NOMO-1 treated with DMSO at 0.1 percent for 48 hours (cell line): ENCODE data around the gene OIP5.
A peak's percentile ranks its signal among the peaks of the same experiment; 100 is the strongest.
"Not testable (repeated sequence)": the region's sequence is repeated elsewhere in the genome, so short reads cannot be mapped to it uniquely, and the experiment has no call there.

Experiments used
- DNase-seq: peaks from one replicate; lab custom pipeline; 2025; ENCODE audit not compliant: unreplicated experiment; lab: John Stamatoyannopoulos, UW

OIP5 gene

GRCh38 chr15:41304149-41304770, 28.1 kb downstream of the OIP5 start:
- peak; percentile 45 for DNase-seq

- DNase-seq = no peak
Measured at GRCh38 chr15:41301587-41301986, 30.8 kb downstream of the OIP5 start.

- not testable (repeated sequence) for DNase-seq
Measured at GRCh38 chr15:41301139-41301538, 31.3 kb downstream of the OIP5 start.

- DNase-seq = no peak
Measured at GRCh38 chr15:41292521-41292920, 39.9 kb downstream of the OIP5 start.

DNA sequence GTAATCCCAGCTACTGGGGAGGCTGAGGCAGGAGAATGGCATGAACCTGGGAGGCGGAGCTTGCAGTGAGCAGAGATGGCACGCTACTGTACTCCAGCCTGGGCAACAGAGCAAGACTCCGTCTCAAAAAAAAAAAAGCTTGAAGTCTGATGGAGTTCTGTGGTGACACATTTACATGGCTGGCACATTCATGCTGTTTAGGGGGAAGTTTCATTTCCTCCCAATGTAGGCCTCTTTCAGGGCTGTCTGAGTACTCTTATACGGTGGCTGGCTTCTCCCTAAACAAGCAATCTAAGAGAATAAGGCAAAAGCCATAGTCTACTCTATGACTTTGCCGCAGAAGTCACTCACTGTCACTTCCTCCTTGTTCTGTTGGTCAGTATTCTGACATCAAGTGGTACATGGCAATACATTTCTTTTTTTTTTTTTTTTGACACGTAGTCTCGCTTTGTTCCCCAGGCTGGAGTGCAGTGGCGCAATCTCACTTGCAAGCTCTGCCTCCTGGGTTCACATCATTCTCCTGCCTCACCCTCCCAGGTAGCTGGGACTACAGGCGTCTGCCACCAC, 41.2 kb downstream of the OIP5 start:
- peak; percentile 96 for DNase-seq

- no peak for DNase-seq
Measured at GRCh38 chr15:41289953-41290352, 42.4 kb downstream of the OIP5 start.

DNA sequence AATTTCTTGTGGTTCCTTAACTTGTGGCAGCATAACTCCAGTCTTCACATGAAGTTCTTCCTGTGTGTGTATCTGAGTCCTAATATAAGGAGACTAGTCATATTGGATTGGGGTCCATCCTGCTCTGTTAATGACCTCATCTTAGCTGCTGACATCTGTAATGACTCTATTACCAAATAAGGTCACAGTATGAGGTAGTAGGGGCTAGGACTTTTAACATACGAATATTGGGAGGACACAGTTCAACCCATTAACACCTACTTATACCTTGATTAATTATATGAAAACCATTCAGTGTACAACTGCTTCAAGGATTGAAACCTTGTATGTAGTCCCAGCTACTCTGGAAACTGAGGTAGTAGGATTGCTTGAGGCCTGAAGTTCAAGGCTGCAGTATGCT, 43.9 kb downstream of the OIP5 start:
- DNase-seq = no peak

DNA sequence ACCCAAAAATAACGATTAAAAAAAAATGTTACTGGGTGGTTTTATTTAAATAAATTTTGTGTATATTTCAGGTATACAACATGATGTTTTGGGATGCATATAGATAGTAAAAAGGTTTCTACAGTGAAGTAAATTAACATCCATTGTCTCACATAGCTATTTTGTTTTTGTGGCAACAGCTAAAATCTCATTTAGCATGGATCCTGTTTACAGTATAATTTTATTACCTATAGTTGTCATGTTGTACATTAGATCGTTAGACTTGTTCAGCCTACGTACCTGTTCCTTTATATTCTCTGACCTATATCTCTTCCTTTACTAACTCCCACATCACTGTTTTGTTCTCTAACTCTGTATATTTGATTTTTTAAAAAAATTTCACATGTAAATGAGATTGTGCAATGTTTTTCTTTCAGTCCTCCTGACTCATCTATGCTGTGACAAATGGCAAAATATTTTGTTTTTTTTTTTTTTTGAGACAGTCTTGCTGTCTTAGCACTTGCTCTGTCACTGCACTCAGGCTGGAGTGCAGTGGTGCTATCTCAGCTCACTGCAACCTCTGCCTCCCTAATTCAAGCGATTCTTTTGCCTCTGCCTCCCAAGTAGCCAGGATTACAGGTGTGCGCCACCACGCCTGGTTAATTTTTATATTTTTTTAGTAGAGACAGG, 45.6 kb downstream of the OIP5 start:
- peak; percentile 71 for DNase-seq

DNA sequence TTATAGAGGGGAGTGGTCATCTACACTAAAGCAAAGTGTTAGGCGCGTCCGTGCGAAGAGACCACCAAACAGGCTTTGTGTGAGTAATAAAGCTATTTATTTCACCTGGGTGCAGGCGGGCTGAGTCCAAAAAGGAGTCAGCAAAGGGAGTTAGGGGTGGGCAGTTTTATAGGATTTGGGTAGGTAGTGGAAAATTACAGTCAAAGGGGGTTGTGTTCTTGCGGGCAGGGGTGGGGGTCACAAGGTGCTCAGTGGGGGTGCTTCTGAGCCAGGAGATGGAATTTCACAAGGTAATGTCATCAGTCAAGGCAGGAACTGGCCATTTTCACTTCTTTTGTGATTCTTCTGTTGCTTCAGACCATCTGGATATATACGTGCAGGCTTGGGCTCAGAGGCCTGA, 47.1 kb downstream of the OIP5 start:
- DNase-seq = no peak

DNA sequence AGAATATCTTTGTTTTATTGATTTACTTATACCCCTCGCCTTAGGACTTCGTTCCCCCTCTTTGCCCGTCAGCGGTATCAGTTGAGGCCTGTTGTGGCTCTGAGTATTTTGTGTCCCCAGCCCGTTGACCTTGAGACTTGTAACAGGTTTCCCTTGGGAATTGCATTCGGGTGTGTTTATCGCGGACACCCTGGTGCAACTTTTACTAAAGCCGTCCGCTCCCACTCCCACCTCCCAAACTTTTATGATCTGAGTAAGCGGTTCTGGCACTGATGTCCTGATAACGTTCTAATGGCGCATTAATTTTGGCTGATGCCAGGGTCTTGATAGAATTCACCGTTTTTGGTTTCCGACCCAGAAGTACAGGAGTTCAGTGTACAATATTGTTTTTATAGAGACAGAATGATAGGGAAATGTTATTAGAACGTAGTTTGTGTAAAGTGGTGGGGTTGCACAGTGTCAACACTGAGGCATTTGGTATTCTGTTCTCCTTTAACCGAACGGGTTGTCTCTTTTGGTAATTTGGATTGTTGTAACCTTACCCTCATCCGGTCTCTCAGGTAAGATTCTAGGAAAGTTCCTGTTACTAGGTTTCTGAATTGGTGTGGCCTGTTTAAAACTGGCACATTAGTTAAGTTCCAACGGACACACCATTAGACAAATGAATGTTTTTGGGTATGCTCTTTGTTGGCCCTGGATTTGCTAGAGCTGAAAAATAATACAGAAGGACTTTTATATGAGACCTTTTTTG, 47.8 kb downstream of the OIP5 start:
- peak; percentile 22 for DNase-seq

- DNase-seq = peak; percentile 99
Measured at GRCh38 chr15:41283653-41284426, 48.6 kb downstream of the OIP5 start.

- not testable (repeated sequence) for DNase-seq
Measured at GRCh38 chr15:41282980-41283652, 49.3 kb downstream of the OIP5 start.

DNA sequence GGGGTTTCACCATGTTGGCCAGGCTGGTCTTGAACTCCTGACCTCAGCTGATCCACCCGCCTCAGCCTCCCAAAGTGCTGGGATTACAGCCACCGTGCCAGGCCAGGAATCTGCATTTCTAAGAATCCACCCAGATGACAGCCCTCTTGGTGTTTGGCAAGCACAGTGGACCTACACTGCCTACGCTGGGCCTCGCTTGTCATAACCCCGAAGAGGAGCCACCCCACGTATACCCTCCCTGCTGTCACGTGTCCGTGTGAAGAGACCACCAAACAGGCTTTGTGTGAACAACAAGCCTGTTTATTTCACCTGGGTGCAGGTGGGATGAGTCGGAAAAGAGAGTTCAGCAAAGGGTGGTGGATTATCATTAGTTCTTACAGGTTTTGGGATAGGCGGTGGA, 50.0 kb downstream of the OIP5 start:
- not testable (repeated sequence) for DNase-seq

DNA sequence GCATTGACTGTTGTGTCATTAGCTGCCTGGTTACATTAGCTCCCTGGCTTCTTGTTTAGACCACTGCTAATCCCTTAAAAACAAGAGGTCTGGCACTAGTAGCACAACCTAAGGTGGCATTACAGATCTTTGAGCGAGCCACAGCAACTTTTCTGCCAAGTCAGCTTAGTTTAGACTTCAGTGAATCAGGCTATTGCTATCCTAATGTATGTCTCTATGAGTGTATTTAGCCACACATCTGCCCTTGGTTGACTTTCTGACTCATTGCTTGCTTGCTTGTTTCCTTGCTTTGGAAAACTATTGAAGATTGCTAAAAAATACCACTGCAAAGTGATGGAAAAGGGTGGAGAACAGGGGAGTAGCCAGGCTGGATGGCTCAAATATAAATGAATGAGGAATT, 51.2 kb downstream of the OIP5 start:
- DNase-seq = no peak

- no peak for DNase-seq
Measured at GRCh38 chr15:41279535-41280283, 52.7 kb downstream of the OIP5 start.

DNA sequence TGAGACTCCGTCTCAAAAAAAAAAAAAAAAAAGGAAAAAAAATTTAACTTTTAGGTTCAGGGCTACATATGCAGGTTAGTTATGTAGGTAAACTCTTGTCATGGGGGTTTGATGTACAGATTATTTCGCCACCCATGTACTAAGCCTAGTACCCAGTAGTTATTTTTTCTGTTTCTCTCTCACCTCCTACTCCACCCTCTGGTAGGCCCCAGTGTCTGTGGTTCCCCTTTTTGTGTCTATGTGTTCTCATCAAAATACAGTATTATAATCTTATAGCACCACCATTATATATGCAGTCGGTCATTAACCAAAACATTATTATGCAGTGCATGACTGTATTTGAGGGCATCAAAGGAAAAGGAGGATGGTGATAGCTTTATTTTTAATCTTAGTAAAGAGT, 54.1 kb downstream of the OIP5 start:
- DNase-seq = peak; percentile 69

DNA sequence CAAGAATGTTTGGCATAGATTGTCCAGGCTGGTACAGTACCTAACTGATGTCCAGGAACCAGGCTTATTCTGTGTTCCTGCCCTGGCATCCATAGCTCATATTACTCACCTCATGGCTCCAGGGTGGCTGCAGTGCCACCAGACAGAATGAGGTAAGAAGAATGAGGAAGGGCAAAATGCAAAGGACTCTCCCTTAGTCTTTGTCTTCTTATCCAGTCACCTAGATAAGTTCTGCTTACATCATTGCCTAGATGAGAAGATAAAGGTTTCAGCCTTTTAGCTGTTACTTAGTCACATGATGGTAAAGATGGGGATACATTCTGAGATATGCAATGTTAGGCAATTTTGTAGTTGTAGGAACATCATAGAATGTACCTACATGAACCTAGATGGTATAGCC, 55.6 kb downstream of the OIP5 start:
- DNase-seq = peak; percentile 56

DNA sequence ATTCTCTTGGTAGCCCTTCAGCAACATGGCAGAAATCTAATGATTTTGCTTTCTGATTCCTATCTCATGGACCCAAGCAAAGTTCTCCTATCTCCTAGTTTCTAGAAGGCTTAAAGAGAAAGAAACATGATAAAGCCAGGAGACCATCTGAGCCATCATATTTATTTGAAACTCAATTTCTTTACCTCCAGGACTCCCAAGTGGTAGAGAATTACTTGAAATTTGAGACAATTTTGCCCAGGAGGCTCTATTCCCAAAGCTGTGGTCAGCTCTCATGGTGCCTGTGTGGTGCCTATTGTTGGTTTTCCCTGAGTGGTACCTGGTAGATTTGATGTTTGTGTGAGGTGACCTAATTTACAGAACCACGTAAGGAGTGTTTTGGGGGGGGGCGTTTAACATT, 62.5 kb downstream of the OIP5 start:
- no peak for DNase-seq

DNA sequence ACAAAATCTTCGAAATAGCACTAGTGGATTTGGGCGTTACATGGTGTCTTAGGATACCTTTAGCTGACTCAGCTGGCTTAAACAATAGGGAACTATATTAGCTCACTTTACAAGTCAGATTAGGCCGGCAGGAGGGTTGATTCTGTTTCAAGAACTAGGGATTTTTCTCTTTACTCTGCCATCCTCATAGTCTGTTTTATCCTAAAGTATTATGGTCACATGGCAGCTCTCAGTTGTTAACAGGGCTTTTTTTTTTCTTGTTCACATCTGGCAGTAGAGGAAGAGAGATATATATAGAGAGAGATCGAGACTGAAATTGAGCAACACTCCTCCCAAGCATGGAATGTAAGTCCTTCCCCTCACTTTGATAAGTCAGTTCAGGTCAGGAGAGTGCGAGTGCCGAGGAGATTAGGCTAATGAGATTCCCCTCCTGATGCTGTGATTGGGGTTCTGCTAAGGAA, 68.5 kb downstream of the OIP5 start:
- peak; percentile 56 for DNase-seq

- DNase-seq = no peak
Measured at GRCh38 chr15:41262571-41262970, 69.8 kb downstream of the OIP5 start.
